Activated B cell treated with CpG ODN at 0.5 μM for 24 hours (primary cell): Measurements from ENCODE around the gene DSCAM. TPM values are rescaled to one million over a fixed set of nuclear protein-coding genes. Genes with fewer than 3 reads are reported as not detected.

Experiments
- ATAC-seq: fragments of 200-7000 bp; cut with Tn5 transposase; one replicate; pipeline ENCODE4 v1.10.0; 2021; ENCODE audit warnings: low read depth, mild to moderate bottlenecking, moderate library complexity
- CTCF ChIA-PET: fragments of 350-600 bp; sonication (Branson Sonifier 250); formaldehyde crosslinking; loops from one replicate; lab custom pipeline; 2021; ENCODE audit warnings: antibody characterized with exemption; lab: Charles Lee
- POLR2A ChIA-PET: fragments of 350-600 bp; sonication (Branson Sonifier 250); formaldehyde crosslinking; loops from one replicate; lab custom pipeline; 2021; ENCODE audit warnings: antibody characterized with exemption; lab: Charles Lee
- DNase-seq: peaks from one replicate; pipeline ENCODE4 v3.0.0; 2022
- H3K27ac Mint-ChIP-seq: one replicate; pipeline ENCODE4 v1.8.0; 2020; ENCODE audit warnings: mixed read lengths
- H3K27me3 Mint-ChIP-seq: one replicate; pipeline ENCODE4 v1.8.0; 2021; ENCODE audit warnings: mixed read lengths
- H3K36me3 Mint-ChIP-seq: one replicate; pipeline ENCODE4 v1.8.0; 2021; ENCODE audit warnings: low read depth, mixed read lengths
- H3K4me1 Mint-ChIP-seq: one replicate; pipeline ENCODE4 v1.8.0; 2021; ENCODE audit warnings: mixed read lengths
- H3K4me3 Mint-ChIP-seq: one replicate; pipeline ENCODE4 v1.8.0; 2020; ENCODE audit warnings: mild to moderate bottlenecking, mixed read lengths
- H3K9me3 Mint-ChIP-seq: one replicate; pipeline ENCODE4 v1.8.0; 2020; ENCODE audit warnings: mixed read lengths
- intact Hi-C: fragments of 100-400 bp; cut with micrococcal nuclease; formaldehyde crosslinking; loops from one replicate; pipeline ENCODE4 v1.15.1; 2024
- total RNA-seq: library from RNA; stranded (reverse); gene quantifications from 2 replicates; pipeline ENCODE4 v1.2.3, GENCODE V29; 2022
- TF ChIP-seq, protein P1 (sequence below): fragments of 200-600 bp; IDR thresholded peaks from one replicate; pipeline ENCODE4 v1.8.0; 2022; ENCODE audit warnings: antibody characterized with exemption, mild to moderate bottlenecking

Gene DSCAM
- total RNA-seq, 1 donor from 2014 or later = not detected

DNA sequence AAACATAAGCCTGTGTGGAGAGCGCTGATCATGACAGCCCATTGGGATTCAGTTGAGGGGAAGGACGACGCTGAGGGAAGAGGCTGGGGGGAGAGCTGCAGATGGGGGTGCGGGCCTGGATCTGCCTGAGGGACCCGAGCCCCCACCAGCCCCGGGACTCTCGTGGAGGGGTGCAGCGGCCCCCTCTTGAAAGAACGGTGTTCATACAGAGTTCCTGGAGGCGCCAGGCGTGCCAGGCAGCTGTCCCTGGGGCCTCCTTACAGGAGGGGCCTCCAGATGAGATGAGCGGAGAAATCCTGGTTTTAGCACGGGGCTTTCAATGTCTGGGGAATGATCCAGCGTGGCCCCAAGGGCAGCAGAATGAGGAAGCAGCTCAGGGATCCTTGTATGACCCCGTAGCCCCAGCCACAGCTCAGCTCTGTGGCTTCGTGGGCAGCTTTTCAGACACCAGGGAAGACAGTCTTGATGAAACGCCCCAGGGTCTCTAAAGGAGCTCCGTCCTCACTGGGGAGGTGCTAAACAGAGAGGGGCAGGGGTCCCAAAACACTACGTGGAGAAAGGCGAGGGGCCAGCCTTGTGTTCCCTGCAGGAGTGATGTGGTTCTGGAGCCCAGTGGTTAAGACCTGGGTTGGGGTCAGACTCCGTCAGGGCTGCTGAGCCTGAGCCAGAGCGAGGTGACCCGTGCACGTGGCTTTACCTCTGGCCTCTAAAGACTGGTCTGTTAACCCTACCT is 7.2 kb upstream of the DSCAM start:
- TF ChIP-seq, protein P1, sequence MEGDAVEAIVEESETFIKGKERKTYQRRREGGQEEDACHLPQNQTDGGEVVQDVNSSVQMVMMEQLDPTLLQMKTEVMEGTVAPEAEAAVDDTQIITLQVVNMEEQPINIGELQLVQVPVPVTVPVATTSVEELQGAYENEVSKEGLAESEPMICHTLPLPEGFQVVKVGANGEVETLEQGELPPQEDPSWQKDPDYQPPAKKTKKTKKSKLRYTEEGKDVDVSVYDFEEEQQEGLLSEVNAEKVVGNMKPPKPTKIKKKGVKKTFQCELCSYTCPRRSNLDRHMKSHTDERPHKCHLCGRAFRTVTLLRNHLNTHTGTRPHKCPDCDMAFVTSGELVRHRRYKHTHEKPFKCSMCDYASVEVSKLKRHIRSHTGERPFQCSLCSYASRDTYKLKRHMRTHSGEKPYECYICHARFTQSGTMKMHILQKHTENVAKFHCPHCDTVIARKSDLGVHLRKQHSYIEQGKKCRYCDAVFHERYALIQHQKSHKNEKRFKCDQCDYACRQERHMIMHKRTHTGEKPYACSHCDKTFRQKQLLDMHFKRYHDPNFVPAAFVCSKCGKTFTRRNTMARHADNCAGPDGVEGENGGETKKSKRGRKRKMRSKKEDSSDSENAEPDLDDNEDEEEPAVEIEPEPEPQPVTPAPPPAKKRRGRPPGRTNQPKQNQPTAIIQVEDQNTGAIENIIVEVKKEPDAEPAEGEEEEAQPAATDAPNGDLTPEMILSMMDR = no peak
- ATAC-seq (no peak), DNase-seq (no peak)
- H3K36me3 Mint-ChIP-seq = no peaks in the 10 kb centered on the region
- peaks cover 6% of the 10 kb centered on the region for H3K9me3 Mint-ChIP-seq
- H3K4me3 Mint-ChIP-seq = no peak overlapping the region
- H3K4me1 Mint-ChIP-seq = no peaks in the 10 kb centered on the region
- no peaks in the 10 kb centered on the region for H3K27me3 Mint-ChIP-seq
- no peak overlapping the region for H3K27ac Mint-ChIP-seq
- CTCF ChIA-PET = no interaction called here
- POLR2A ChIA-PET = no interaction called here
- intact Hi-C loops = no loop called here

DNA sequence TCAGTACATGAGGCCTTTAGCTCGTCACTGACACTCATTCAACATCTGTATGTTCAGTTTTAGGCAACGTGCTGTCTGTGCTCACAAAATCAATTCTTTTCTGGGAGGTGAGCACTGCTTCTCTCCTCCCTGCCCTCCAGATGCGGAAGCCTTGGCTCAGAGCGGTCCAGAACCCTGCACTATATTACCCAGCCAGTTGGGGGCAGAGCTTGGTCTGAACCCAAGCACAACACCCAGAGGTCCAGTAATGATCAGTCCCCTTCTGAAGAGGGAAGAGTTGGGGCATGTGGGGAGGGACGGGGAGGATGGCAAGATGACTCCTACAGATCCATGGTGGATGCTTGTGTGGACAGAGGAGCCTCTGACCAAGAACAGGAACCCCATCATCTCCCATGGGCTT is 5.6 kb upstream of the DSCAM start:
- POLR2A ChIA-PET = no interaction called here
- no peaks in the 10 kb centered on the region for H3K4me1 Mint-ChIP-seq
- CTCF ChIA-PET = no interaction called here
- no peak overlapping the region for H3K4me3 Mint-ChIP-seq
- H3K9me3 Mint-ChIP-seq = peaks cover 6% of the 10 kb centered on the region
- DNase-seq (no peak), ATAC-seq (no peak)
- TF ChIP-seq, protein P1 = no peak
- H3K36me3 Mint-ChIP-seq = no peaks in the 10 kb centered on the region
- peaks cover 4% of the 10 kb centered on the region for H3K27me3 Mint-ChIP-seq
- intact Hi-C loops = no loop called here
- H3K27ac Mint-ChIP-seq = no peak overlapping the region

DNA sequence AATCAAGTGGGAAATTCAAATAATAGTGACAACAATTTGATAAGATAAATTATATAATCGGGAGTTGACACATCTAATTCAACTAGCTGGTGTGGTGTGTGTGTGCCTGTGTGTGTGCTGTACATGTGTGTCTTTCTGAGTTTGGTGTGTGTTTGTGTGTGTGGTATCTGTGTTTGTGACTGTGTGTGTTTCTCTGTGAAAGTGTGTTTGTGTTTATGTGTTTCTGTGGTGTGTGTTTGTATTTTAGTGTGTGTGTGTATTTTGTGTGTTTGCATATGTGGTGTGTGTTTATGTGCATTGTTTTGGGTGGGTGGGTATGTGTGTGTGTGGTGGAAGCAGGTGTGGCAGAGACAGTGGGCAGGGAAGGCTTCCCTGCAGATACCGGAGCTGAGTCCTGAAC is 4.8 kb upstream of the DSCAM start:
- no peak for ATAC-seq
- H3K4me1 Mint-ChIP-seq = no peaks in the 10 kb centered on the region
- DNase-seq = no peak
- peaks cover 4% of the 10 kb centered on the region for H3K9me3 Mint-ChIP-seq
- TF ChIP-seq, protein P1 = no peak
- peaks cover 10% of the 10 kb centered on the region for H3K27me3 Mint-ChIP-seq
- ChIA-PET POLR2A (no interaction called here), CTCF (no interaction called here)
- H3K27ac Mint-ChIP-seq = no peak overlapping the region
- H3K36me3 Mint-ChIP-seq = no peaks in the 10 kb centered on the region
- intact Hi-C loops = no loop called here
- H3K4me3 Mint-ChIP-seq = no peak overlapping the region

DNA sequence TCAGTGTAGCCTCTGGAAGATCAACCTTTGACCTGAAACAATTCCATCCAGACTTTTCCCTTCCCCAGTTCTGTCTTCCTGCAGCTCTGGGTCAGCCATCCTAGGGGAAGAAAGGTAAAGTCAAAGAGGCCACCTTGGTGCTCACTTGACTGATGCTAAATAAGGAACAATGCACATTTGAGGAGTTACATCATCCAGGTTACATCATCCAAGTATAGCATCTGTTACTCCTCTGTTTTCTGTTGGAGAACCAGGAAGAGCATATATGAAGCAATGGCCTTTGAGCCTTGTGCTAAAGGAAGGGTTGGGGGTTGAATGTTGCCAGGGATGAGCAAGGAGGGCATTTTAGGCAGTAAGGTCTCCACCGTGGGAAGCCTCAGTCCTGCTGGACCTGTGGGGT is 3.1 kb upstream of the DSCAM start:
- no peaks in the 10 kb centered on the region for H3K4me1 Mint-ChIP-seq
- CTCF ChIA-PET = no interaction called here

DNA sequence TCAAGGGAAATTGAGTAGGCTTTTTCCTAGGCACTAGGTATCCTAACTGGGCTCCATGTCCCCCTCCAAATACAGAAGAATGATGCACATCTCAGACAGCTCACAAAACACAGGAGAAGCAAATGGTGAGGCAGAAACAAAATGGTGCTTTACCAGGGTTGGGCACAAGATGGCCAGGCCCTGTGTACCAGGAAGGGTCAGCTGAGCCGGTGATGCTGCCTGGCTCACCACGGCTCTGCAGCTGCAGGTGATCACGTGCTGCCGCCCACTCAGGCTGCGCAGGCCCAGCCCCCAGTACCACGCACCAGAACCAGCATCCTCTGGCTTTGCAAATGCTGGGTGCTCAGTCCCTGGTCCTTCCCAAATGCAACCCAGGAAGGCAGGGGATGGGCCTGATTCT is 993 bp upstream of the DSCAM start:
- H3K27me3 Mint-ChIP-seq = peaks cover 21% of the 10 kb centered on the region
- POLR2A ChIA-PET = no interaction called here
- intact Hi-C loops = no loop called here

More for the DNA sequence above, 3.1 kb upstream of the DSCAM start:
- TF ChIP-seq, protein P1 = no peak
- ATAC-seq = no peak
- intact Hi-C loops = no loop called here
- Mint-ChIP-seq H3K27me3 (peaks cover 21% of the 10 kb centered on the region), H3K9me3 (peaks cover 4% of the 10 kb centered on the region), H3K36me3 (no peaks in the 10 kb centered on the region), H3K4me3 (no peak overlapping the region), H3K27ac (no peak overlapping the region)
- DNase-seq = no peak
- POLR2A ChIA-PET = no interaction called here

More for the DNA sequence above, 993 bp upstream of the DSCAM start:
- no peaks in the 10 kb centered on the region for H3K4me1 Mint-ChIP-seq
- CTCF ChIA-PET = no interaction called here
- H3K27ac Mint-ChIP-seq = no peak overlapping the region
- no peak overlapping the region for H3K4me3 Mint-ChIP-seq
- ATAC-seq = no peak
- H3K36me3 Mint-ChIP-seq = no peaks in the 10 kb centered on the region
- peaks cover 4% of the 10 kb centered on the region for H3K9me3 Mint-ChIP-seq
- DNase-seq = no peak
- TF ChIP-seq, protein P1 = no peak
